AG08395 (cell line): ENCODE data around the gene SHROOM3.

Experiments used
- DNase-seq: peaks from one replicate; pipeline ENCODE4 v3.0.0; 2012; ENCODE audit warnings: mixed read lengths, low spot score

The SHROOM3 gene

DNA sequence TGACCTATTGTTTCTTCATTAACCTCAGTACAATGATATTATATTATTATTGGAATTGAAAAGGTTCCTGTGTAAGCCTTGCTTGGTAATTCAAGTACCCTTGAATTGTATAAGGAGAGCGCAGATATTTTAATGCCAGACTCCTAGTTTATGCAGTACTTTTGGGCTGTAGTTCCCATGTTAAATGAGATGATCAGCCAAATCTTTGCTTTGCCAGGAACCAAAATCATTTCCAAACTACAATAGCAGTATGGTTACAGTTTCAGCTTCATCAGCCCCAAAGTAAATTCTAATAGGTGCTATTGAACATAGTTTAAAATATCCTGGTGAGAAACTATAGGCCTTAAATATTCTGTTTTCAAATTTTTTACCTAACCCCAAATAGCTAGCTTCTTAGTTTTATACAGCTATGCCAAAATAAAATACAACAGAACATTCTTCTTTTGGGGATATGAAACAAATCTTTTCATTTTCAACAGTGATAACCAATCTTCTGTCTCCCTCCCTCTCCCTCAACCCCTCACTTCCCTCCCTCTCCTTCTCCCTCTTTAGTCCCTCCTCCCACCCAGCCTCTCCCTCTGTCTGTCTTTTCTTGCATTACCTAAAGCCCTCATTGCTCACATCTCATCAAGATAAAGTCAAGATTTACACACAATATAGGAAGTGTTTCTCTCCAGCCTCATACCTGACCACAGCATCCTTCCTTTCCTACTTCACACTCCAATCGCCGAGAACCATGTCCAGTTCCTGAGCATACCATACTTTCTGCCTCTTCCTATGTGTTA is 190.1 kb downstream of the SHROOM3 start:
- no peak for DNase-seq

GRCh38 chr4:76626686-76627465 is 191.8 kb downstream of the SHROOM3 start:
- no peak for DNase-seq

GRCh38 chr4:76628251-76628650 is 193.2 kb downstream of the SHROOM3 start:
- DNase-seq: no peak

DNA sequence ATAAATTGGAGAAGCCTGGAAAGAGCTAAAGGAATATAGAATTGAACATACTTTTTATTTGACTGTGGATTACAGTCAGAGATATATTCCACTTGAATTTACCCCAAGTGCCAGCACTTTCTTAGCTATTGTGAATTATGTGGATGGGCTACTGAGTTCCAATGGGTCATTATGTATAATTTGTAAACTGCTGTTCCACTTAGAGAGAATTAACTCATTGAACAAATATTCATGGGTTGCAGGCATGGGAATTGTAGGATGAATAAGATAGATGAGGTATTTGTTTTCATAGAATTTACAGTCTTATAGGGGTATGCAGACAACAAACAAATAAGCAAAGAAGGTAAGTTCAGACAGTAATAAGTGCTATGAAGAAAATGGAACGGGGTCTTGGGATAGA is 195.7 kb downstream of the SHROOM3 start:
- DNase-seq: peak; percentile 48

DNA sequence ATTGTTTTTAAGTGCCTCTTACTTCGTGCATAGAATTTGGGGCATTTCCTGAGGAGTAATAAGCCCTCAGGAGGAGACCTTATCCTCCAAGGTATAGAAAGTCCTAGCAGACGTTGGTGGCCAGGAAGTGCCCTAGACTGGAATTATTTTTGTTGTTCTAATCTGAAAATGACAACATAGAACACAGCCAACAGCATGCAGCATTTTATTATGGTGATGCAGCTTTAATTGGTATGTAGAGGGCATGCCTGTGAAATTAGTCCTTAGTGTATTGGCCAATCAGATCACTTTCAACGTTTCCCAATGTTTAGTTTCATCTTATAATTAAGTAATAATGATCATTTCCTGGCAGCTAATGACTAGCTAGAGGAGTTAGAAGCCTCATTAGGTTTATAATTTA is 199.2 kb downstream of the SHROOM3 start:
- peak; percentile 85 for DNase-seq

- peak; percentile 38 for DNase-seq
These were observed 202.8 kb downstream of the SHROOM3 start for GRCh38 chr4:76637712-76638361.

GRCh38 chr4:76639288-76639687 is 204.3 kb downstream of the SHROOM3 start:
- DNase-seq: no peak

DNA sequence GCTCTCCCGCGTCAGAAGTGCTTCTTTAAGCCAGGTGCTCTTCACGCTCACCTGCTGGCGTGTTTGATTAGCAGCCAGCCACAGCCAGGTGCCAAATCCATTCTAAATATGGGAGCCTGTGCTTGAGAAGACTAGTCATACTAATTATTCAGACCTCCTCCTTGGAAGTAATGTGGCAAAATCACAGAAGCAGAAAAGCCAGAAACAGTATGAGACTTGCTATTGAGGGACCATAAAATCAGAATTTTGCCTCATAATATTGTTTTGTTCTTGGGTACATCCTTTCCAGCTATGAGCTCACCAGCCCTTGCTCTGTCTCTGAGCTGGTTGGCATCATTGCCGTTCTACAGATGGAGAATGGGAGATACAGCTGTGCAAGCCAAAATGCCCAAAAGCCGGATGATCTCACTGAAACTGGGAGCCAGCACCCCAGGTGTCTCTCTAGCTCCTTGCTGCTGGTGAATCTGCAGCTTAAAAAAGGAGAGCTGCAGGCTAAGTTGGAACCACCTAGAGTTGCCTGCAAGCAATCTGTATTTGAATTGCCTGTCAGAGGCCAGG is 205.4 kb downstream of the SHROOM3 start:
- DNase-seq: no peak

GRCh38 chr4:76641351-76641750 is 206.3 kb downstream of the SHROOM3 start:
- DNase-seq: no peak

DNA sequence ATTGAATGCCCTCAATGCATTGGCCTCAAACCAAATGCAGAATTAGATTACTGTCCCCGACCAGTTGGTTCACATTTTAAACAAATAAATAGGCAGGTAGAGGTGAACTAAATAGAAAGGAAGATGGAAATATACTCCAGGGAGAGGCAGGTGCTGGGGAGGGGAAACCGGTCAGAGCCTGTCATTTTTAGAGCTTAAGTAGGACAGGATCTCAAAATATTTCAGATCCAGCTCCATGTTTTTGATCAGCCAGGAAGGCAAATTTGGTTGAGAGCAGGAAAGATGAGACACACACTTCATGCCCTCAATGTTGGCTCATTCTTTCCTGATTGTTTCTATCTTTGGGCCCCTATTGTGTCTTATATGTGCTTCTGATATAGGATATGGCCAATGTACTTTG is 206.7 kb downstream of the SHROOM3 start:
- no peak for DNase-seq

- no peak for DNase-seq
These were observed 209.9 kb downstream of the SHROOM3 start for GRCh38 chr4:76644831-76645485.

DNA sequence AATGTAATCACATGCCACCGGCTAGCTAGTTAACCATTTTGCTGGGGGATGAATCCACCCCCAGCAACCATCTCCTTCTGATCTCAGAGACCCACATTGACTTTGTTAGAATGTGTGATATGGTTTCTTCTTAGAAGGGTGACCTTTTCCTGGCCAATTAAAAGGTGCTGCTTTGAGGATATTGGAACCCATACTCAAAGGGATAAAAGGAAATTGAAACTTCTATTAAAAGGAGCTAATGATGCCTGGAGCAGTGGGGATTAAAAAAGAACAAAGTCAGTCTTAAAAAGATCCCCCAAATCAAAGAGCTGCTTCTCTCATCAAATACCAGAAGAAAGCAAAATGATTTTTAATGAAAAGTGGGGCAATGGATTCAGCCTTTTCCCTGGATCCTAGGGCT is 214.1 kb downstream of the SHROOM3 start:
- no peak for DNase-seq

DNA sequence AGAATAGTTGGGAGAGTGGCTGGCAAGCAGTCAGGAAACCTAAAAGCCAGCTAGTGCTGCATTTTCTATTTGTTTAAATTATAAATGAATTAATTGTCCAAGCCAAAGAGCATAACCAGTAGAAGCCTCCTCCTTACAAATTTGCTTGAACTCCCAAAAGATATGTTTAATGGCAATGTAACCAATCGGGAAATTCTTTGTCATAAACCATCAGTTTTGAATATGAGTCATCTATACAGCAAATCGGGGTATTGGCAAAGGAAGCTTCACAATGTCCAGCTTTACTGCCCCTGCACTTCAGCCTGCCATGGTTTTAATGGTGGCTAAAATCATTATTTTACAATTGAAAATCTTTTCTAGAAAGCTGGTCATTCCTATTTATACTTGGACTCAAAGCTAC is 216.6 kb downstream of the SHROOM3 start:
- DNase-seq: no peak

- no peak for DNase-seq
These were observed 217.4 kb downstream of the SHROOM3 start for GRCh38 chr4:76652389-76652788.

DNA sequence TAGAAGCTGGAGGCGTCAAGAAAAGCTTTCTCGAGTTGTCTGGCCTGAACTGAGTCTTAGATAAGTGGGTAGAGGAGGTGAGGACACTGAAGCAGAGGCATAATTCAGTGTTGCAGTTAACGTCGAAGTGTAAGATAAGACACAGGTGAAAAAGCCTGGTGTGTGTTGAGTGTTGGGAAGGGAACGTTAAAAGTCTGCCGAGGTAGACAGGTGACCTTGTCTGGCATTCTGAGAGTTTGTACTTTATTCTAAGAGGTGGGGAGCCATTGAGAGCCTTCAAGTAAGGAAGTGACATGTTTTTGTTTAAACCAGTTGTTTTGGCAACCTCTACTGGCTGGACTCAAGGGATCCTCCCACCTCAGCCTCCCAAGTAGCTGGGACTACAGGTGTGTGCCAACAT is 219.1 kb downstream of the SHROOM3 start:
- no peak for DNase-seq

DNA sequence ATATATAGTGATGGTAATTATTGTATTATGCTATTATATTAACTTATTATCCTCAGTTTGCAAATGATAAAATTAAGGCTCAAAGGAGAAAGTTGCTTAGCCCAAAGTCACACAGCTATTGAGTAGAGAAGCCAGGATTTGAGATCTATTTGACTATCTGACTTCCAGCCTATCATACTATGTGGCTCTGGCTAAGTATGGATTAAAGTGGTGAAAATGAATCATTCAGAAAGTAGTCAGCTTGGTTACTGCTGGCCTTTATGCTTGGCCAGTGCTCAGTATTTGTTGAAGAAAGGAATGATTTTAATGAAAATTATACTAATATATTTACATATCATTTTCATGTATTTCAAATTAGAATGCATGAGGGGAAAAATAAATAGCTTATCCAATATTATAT is 219.8 kb downstream of the SHROOM3 start:
- peak; percentile 48 for DNase-seq

DNA sequence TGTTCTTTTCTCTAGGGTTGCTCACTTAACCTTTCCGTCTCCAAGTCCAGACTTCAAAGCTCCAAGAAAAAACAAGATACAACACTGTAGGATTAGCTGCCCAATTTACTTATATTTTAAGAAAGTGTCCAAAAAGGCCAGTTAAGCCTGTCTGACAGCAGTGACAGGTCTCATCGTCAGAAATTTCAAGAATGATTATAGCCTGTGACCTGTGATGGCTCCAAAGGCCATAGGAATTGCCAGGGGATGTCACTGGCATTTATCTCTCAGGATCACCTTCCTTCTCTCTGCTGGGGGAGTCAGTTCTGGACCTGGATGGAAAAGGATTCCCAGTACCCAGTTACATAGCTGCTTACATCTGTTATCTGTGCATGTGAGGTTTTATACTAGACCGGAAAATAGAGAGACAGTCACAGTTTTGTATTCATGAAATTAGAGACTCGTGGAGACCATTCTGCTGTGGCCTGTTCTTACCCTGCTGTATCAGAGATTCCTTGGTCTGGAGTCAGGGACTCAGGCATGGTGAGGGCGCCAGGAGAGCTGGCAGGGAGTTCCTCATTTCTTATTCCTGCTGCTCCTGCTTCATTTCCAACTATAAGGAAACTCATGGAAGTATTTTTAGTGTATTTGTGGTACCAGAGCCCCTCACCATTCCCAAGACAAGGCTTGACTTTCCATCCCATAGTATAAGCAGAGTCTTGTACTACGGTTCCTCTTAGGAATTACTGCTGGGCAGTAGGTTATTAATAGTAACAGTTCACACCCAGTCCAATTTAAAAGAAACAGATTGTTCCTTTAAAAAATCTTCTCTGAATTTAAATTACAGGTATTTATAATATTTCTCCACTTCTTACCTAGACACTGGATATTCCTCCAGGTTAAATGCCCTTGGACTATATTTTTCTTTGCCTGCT is 220.8 kb downstream of the SHROOM3 start:
- no peak for DNase-seq

DNA sequence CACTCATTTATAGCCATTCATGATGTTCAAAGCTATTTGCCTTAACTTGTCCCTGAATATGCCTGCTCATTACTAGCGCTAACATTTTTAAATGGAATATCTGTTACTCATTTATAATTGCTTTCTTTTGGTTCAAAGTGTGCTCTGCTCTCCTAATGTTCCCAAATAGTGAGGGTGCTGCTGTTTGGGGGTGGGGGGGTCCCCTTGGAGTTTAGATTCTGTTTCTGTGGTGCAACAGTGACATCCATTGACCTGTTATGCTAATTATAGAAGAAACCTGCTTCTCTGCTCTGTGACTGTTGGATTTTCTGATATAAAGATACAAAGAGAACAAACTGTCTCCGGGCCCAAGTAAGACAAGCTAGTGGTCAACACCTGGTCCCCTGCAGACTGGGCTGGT is 222.4 kb downstream of the SHROOM3 start:
- DNase-seq: no peak

DNA sequence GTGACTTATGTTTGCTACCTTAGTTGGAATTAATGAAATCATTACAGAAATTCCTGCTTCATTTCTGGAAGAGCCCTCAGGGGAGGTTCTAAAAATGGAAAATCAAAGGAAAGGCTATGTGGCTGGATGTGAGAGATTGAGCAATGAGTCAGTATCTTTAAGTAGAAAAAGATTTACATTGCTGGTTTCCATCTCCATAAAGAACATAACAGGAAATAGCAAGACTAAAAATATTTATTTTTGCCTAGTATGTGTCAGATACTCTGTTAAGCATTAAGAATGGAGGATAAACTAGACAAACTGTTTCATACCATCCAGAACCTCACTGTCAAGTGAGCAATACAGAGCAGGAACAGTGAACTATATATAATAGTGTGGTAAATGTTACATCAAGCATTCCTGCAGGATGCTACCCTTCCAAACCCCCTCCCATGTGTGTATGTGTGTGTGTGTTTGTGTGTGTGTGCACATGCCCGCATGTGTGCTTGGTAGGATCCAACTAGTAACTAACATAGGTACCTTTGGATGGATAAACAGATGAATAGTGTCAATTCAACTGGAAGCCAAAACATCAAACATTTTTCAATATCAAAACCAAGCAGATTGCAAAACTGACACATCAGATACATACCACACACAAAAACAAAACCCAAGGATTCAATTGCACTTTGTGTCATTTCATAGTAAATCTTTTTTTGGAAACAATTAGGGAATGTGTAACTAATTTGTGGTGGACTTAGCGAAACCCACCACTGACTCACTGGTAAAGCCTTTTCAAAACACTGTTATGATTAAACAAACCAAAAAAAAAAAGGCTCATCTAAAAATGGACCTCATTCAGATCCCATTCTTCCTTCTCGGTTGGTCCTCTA is 223.4 kb downstream of the SHROOM3 start:
- peak; percentile 83 for DNase-seq

DNA sequence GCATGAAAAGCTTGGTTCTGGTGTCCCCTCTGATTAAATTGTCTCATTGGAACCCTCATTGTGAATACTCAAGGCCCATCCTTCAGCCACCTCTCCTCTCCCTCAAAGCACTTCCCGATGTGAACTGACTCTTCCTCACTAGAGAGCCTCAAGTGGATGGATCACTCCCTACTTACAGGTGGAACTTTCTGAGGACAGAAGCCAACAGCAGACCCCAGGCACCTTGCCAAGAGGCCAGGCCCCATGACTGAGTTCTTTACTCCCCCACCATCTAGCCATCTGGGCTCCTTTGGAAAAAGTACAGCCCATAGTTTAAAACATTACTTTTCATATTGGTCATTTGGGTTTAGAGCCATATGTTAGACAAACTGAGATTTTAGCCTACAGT is 224.1 kb downstream of the SHROOM3 start:
- peak; percentile 32 for DNase-seq
